GM12878 (cell line): ENCODE measurements around the gene GET3. TPM values are rescaled to one million over a fixed set of nuclear protein-coding genes. Genes with fewer than 3 reads are reported as not detected.

Source experiments
- ATF7 ChIP-seq: fragments of 450-650 bp; IDR thresholded peaks from 2 replicates; pipeline ENCODE4 v1.6.1; 2016; ENCODE audit warnings: low read depth, mild to moderate bottlenecking
- CBX3 ChIP-seq: fragments of 200-600 bp; sonication (generic); IDR thresholded peaks from 2 replicates; pipeline ENCODE4 v1.6.1; 2016; ENCODE audit warnings: low read depth, borderline replicate concordance
- EED ChIP-seq: sonication (generic); IDR thresholded peaks from 2 replicates; pipeline ENCODE4 v1.6.1; 2016; ENCODE audit warnings: antibody characterized with exemption, low read depth
- HDAC2 ChIP-seq: fragments of 200-600 bp; sonication (generic); IDR thresholded peaks from 2 replicates; pipeline ENCODE4 v1.6.1; 2017
- IKZF1 ChIP-seq: fragments of 450-650 bp; conservative IDR thresholded peaks from 2 replicates; pipeline ENCODE4 v1.6.1; 2017; ENCODE audit warnings: antibody characterized with exemption, mild to moderate bottlenecking
- NR2C2 ChIP-seq: IDR thresholded peaks from 2 replicates; pipeline ENCODE4 v1.6.1; 2011; ENCODE audit warnings: borderline replicate concordance, low read depth; ENCODE audit not compliant: control insufficient read depth, insufficient read length
- SIN3A ChIP-seq: IDR thresholded peaks from 2 replicates; pipeline ENCODE4 v1.6.1; 2012; ENCODE audit warnings: low read depth, low read length, improper control_type of control experiment
- SP1 ChIP-seq: IDR thresholded peaks from one replicate; pipeline ENCODE4 v1.6.1; 2011; ENCODE audit warnings: low read depth, low read length
- SRF ChIP-seq, 2 experiments: IDR thresholded peaks; 2 replicates each; pipeline ENCODE4 v1.6.1; 2011; ENCODE audit warnings: low read depth in 2 of 2, low read length in 2 of 2, mild to moderate bottlenecking in 1 of 2, moderate library complexity in 1 of 2
- TCF3 ChIP-seq: IDR thresholded peaks from 2 replicates; pipeline ENCODE4 v1.6.1; 2012; ENCODE audit warnings: low read depth, mild to moderate bottlenecking, low read length, borderline replicate concordance; ENCODE audit not compliant: insufficient read depth
- WRNIP1 ChIP-seq: IDR thresholded peaks from 2 replicates; pipeline ENCODE4 v1.6.1; 2011; ENCODE audit warnings: low read depth, low read length, improper control_type of control experiment, borderline replicate concordance
- ZNF217 ChIP-seq: fragments of 450-650 bp; IDR thresholded peaks from 2 replicates; pipeline ENCODE4 v1.6.1; 2017; ENCODE audit warnings: antibody characterized with exemption, mild to moderate bottlenecking
- polyA plus RNA-seq, 11 experiments: library from polyadenylated mRNA; depleted of rRNA in 4 of 11; unstranded in 6 of 11; stranded (reverse) in 5 of 11; fragments of >200 nt; fragmentation: Nextera tagmentation in 4 of 11; fragmentation: Illumina TruSeq in 1 of 11; extraction: Ambion mirVana in 4 of 11; extraction: Trizol in 1 of 11; gene quantifications; 1 replicate in 1 of 11; 2 replicates in 10 of 11; pipeline versions ENCODE4 v1.2.1 to v1.2.3, GENCODE V29; 2011 to 2016; ENCODE audit warnings: inconsistent platforms in 2 of 11, missing spikeins in 2 of 11, low read depth in 1 of 11
- total RNA-seq, 4 experiments: library from RNA; depleted of rRNA in 3 of 4; stranded (reverse); fragments of >200 nt in 3 of 4; fragmentation: Illumina TruSeq in 1 of 4; extraction: Trizol in 1 of 4; gene quantifications; 2 replicates each; pipeline versions ENCODE4 v1.2.1 to v1.2.3, GENCODE V29; 2013 to 2021
- TF ChIP-seq, protein P1 (sequence below): IDR thresholded peaks from 2 replicates; pipeline ENCODE4 v1.6.1; 2012; ENCODE audit warnings: mild to moderate bottlenecking, low read depth, low read length
- TF ChIP-seq, protein P2 (sequence below): fragments of 450-650 bp; IDR thresholded peaks from 2 replicates; pipeline ENCODE4 v1.6.1; 2014; ENCODE audit warnings: mild to moderate bottlenecking
- TF ChIP-seq, protein P3 (sequence below): fragments of 450-650 bp; IDR thresholded peaks from 2 replicates; pipeline ENCODE4 v1.6.1; 2017; ENCODE audit warnings: borderline replicate concordance
- TF ChIP-seq, protein P4 (sequence below): fragments of 450-650 bp; IDR thresholded peaks from 2 replicates; pipeline ENCODE4 v1.6.1; 2018; ENCODE audit warnings: borderline replicate concordance, mild to moderate bottlenecking; ENCODE audit not compliant: partially characterized antibody
- TF ChIP-seq, protein P5 (sequence below): fragments of 450-650 bp; formaldehyde crosslinking; IDR thresholded peaks from 2 replicates; pipeline ENCODE4 v1.5.0; 2022; ENCODE audit warnings: mild to moderate bottlenecking, missing genetic modification characterization

GET3 gene
- total and polyA plus RNA-seq, 10 of the 15 experiments (the other 5 are each of a cell fraction or from before 2014, with no cell fraction given): 14.5 to 144 (median 97.2) TPM

DNA sequence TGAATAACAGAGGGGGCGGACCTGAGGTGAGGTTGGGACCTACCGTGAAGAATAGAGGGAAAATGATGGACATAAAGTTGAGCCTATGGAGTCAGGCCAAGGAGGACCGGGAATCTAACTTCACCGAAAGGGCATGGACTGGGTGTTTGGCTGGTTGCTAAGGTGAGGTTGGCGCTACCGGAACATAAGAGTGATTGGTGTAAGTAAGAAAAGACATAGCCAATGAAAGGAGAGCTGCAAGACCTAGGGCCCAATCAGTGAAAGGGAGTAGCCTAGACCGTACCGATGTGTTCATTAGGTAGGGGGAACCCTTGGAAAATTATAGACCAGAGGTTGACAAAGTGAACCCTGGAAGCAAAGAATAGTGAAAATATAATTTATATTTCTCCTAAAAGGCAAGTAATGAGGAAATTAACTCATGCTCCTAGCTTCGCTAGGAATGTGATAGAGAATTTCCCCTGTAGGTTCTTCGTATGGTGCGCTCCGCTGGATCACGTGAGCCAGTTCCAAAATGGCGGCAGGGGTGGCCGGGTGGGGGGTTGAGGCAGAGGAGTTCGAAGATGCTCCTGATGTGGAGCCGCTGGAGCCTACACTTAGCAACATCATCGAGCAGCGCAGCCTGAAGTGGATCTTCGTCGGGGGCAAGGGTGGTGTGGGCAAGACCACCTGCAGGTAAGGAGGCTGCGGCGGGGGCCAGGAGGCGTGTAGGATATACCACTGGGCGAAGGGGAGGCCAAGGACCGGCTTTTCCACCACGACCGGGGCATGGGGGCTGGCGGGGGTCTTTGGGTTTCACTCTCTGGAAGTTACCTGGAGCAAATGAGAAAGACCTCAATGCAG lies at the start of gene GET3 (continued):
- TF ChIP-seq IKZF1 (peak; percentile 56), ATF7 (peak; percentile 100), TCF3 (0 out of 2 replicates have a peak, but pooled peaks have one; percentile 47), WRNIP1 (no peak), ZNF217 (no peak), NR2C2 (no peak), HDAC2 (peak; percentile 100), EED (no peak), SRF (IDR thresholded peaks at IDR 0.05; ENCODE audit: low read depth in 2 of 2, low read length in 2 of 2) (no peak), SIN3A (peak; percentile 70), SP1 (peak; percentile 90), CBX3 (no peak)
- TF ChIP-seq, protein P1, sequence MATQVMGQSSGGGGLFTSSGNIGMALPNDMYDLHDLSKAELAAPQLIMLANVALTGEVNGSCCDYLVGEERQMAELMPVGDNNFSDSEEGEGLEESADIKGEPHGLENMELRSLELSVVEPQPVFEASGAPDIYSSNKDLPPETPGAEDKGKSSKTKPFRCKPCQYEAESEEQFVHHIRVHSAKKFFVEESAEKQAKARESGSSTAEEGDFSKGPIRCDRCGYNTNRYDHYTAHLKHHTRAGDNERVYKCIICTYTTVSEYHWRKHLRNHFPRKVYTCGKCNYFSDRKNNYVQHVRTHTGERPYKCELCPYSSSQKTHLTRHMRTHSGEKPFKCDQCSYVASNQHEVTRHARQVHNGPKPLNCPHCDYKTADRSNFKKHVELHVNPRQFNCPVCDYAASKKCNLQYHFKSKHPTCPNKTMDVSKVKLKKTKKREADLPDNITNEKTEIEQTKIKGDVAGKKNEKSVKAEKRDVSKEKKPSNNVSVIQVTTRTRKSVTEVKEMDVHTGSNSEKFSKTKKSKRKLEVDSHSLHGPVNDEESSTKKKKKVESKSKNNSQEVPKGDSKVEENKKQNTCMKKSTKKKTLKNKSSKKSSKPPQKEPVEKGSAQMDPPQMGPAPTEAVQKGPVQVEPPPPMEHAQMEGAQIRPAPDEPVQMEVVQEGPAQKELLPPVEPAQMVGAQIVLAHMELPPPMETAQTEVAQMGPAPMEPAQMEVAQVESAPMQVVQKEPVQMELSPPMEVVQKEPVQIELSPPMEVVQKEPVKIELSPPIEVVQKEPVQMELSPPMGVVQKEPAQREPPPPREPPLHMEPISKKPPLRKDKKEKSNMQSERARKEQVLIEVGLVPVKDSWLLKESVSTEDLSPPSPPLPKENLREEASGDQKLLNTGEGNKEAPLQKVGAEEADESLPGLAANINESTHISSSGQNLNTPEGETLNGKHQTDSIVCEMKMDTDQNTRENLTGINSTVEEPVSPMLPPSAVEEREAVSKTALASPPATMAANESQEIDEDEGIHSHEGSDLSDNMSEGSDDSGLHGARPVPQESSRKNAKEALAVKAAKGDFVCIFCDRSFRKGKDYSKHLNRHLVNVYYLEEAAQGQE: 0 out of 2 replicates have a peak, but pooled peaks have one; percentile 17
- TF ChIP-seq, protein P2, sequence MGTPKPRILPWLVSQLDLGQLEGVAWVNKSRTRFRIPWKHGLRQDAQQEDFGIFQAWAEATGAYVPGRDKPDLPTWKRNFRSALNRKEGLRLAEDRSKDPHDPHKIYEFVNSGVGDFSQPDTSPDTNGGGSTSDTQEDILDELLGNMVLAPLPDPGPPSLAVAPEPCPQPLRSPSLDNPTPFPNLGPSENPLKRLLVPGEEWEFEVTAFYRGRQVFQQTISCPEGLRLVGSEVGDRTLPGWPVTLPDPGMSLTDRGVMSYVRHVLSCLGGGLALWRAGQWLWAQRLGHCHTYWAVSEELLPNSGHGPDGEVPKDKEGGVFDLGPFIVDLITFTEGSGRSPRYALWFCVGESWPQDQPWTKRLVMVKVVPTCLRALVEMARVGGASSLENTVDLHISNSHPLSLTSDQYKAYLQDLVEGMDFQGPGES: peak; percentile 82
- TF ChIP-seq, protein P3, sequence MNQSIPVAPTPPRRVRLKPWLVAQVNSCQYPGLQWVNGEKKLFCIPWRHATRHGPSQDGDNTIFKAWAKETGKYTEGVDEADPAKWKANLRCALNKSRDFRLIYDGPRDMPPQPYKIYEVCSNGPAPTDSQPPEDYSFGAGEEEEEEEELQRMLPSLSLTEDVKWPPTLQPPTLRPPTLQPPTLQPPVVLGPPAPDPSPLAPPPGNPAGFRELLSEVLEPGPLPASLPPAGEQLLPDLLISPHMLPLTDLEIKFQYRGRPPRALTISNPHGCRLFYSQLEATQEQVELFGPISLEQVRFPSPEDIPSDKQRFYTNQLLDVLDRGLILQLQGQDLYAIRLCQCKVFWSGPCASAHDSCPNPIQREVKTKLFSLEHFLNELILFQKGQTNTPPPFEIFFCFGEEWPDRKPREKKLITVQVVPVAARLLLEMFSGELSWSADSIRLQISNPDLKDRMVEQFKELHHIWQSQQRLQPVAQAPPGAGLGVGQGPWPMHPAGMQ: no peak
- TF ChIP-seq, protein P4, sequence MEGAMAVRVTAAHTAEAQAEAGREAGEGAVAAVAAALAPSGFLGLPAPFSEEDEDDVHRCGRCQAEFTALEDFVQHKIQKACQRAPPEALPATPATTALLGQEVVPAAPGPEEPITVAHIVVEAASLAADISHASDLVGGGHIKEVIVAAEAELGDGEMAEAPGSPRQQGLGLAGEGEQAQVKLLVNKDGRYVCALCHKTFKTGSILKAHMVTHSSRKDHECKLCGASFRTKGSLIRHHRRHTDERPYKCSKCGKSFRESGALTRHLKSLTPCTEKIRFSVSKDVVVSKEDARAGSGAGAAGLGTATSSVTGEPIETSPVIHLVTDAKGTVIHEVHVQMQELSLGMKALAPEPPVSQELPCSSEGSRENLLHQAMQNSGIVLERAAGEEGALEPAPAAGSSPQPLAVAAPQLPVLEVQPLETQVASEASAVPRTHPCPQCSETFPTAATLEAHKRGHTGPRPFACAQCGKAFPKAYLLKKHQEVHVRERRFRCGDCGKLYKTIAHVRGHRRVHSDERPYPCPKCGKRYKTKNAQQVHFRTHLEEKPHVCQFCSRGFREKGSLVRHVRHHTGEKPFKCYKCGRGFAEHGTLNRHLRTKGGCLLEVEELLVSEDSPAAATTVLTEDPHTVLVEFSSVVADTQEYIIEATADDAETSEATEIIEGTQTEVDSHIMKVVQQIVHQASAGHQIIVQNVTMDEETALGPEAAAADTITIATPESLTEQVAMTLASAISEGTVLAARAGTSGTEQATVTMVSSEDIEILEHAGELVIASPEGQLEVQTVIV: peak; percentile 70
- TF ChIP-seq, protein P5, sequence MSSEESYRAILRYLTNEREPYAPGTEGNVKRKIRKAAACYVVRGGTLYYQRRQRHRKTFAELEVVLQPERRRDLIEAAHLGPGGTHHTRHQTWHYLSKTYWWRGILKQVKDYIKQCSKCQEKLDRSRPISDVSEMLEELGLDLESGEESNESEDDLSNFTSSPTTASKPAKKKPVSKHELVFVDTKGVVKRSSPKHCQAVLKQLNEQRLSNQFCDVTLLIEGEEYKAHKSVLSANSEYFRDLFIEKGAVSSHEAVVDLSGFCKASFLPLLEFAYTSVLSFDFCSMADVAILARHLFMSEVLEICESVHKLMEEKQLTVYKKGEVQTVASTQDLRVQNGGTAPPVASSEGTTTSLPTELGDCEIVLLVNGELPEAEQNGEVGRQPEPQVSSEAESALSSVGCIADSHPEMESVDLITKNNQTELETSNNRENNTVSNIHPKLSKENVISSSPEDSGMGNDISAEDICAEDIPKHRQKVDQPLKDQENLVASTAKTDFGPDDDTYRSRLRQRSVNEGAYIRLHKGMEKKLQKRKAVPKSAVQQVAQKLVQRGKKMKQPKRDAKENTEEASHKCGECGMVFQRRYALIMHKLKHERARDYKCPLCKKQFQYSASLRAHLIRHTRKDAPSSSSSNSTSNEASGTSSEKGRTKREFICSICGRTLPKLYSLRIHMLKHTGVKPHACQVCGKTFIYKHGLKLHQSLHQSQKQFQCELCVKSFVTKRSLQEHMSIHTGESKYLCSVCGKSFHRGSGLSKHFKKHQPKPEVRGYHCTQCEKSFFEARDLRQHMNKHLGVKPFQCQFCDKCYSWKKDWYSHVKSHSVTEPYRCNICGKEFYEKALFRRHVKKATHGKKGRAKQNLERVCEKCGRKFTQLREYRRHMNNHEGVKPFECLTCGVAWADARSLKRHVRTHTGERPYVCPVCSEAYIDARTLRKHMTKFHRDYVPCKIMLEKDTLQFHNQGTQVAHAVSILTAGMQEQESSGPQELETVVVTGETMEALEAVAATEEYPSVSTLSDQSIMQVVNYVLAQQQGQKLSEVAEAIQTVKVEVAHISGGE (CRISPR knock-in tag): no peak
